GM18526 (cell line): ENCODE data around the gene TMEM120B.
A peak's percentile ranks its signal among the peaks of the same experiment; 100 is the strongest.

ENCODE experiments used
- POLR2A ChIP-seq: IDR thresholded peaks from 3 replicates; pipeline ENCODE4 v1.6.1; 2011; ENCODE audit not compliant: insufficient read length; ENCODE audit errors: extremely low read depth

TMEM120B gene

DNA sequence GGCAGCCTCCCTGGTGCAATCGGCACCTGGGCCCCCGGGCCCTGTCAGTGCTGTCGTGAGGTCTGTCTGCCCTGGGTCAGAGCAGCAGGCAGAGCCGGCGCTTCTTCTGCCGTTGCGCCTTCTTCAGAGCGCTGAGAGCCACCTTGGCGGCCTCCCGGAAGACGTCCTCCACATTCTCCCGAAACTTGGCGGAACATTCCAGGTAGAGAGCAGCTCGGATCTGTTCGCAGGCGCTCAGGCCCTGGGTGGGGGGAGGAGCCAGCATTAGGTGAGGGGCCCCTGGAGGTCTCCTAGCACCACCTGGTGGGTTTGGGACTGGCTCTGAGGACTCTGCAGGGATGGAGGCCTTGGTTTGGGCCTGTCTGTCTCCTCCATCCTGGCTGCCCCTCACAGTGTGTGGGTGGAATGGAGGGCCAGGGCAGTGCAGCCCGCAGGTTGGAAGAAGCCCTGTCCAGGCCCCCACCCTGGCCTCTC lies 66.9 kb downstream of the TMEM120B start:
- TF ChIP-seq POLR2A: no peak

DNA sequence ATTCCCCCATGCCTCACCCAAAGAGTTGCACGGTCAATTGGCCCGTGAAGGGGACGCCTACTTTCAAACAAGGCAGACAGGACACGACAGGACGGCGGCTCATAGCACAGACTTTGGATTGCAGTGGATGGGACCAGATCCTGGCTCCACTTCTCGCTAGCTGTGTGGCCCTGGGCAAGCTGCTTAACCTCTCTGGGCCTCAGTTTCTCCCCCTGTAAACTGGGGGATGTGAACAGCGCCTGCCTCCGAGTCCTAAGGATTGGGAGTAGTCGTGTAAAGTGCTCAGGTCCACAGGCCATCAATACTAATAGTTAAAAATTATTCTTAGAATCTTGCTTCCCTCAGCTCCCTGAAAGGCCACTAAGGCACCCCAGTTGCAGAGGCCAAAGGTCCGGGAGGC lies 67.9 kb downstream of the TMEM120B start:
- no peak for TF ChIP-seq POLR2A

DNA sequence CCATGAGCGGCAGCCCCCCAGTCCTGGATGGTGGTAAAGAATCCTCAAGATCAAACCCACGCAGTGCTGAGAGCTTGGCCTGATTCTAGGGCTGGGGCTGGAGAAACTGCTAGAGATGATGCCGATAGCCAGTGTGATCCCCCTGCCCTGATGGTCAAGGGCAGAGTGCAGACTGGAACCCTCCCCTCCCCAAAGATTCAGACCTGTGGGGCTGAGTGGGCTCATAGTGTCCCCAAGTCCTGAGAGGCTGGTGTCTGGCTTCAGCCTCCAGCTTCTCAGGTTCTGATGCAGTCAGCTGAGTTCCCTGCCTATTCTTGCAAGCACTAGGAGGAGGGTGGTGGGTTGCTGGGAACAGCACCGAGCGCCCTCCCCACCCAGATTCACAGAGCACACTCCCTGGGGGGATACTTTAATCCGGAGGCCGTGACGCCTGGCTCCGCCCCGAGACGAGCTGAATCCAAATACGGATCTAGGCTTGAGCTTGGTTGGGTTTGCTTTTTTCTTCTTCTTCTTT lies 69.0 kb downstream of the TMEM120B start:
- TF ChIP-seq POLR2A: no peak

DNA sequence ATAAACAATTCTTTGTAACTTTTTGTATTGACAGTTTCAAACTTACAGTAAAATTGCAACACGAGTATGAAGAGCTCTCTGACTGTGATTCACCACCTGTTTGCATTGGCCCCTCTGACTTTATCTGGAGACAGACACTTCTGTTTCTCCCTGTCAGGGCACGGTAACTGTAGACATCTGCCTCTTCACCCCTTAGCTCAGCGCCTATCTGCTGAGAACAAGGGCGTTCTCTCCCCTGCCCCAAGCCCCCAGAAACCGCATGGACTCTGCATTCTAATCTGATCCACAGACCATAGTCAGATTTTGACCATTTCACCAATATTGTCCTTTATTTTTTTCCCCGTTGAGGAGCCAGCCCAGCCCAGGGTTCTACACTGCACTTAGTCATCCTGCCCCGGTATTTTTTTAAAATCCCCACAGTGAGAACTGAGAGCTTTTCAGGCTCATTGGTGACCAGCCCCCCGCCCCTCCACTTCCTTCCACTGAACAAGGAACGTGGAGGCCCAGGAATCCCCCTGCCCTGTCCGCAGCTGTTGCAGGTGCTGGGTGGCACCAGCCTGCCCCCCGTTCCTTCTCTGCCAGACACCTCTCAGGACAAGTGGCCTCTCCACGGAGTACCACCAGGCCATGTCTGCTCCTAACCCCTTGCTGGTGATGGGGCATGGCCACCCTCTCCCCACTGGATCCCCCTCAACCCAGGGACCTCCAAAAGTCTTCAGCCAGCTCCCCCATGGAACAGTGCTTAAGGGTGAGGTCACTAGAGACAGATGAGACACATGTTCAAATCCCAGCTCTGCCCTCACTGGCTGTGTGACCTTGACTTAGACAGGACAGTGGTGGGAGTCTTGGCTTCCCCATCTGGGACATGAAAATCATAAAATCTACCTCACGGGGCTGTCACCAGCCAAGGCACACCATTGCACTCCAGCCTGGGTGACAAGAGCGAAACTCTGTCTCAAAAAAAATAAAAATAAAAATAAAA lies 69.7 kb downstream of the TMEM120B start:
- peak; percentile 14 for TF ChIP-seq POLR2A

DNA sequence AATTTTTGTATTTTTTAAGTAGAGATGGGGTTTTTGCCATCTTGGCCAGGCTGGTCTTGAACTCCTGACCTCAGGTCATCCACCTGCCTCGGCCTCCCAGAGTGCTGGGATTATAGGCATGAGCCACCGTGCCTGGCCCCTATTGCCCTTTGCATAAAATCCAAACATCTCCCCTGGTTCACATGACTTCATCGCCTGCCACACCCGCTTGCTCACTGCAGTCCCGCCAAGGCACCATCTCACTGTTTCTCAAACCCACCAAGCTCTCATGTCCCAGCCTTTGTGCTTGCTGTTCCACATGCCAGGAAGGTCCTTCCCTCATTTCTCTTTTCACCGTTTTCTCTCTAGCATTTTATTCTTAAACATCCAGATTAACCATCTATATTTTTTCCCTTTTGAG lies 71.2 kb downstream of the TMEM120B start:
- TF ChIP-seq POLR2A: no peak

DNA sequence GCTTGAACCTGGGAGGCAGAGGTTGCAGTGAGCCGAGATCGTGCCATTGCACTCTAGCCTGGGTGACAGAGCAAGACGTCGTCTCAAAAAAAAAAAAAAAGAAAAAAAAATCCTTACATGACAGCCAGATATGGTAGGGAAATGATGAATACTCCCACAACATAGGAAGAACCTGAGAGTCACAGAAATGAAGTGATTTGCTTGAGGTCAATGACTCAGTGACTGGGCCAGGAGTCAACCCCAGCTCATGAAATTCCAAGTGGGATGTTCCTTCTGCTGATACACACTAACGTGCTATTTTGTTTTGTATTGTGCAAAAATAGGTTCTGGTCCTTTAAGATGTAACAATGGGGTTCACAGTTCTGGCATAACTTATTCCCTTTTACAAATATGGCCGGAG lies 71.9 kb downstream of the TMEM120B start:
- TF ChIP-seq POLR2A: no peak

DNA sequence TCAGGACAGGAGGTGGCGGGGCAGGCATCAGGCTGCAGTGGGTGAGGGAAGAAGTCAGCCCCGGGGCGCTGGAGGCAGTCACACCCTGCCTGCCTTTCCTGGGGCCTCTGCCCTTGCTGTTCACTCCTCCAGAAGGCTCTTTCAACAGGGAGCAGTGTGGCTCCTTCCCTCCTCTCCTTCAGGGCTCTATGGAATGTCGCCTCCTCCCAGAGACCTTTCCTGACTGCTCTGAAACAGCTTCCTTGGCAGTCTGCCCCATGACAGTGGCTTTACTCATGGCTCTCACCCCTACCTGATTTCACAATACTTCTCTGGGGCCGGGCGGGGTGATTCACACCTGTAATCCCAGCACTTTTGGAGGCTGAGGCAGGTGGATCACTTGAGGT lies 73.9 kb downstream of the TMEM120B start:
- TF ChIP-seq POLR2A: no peak

DNA sequence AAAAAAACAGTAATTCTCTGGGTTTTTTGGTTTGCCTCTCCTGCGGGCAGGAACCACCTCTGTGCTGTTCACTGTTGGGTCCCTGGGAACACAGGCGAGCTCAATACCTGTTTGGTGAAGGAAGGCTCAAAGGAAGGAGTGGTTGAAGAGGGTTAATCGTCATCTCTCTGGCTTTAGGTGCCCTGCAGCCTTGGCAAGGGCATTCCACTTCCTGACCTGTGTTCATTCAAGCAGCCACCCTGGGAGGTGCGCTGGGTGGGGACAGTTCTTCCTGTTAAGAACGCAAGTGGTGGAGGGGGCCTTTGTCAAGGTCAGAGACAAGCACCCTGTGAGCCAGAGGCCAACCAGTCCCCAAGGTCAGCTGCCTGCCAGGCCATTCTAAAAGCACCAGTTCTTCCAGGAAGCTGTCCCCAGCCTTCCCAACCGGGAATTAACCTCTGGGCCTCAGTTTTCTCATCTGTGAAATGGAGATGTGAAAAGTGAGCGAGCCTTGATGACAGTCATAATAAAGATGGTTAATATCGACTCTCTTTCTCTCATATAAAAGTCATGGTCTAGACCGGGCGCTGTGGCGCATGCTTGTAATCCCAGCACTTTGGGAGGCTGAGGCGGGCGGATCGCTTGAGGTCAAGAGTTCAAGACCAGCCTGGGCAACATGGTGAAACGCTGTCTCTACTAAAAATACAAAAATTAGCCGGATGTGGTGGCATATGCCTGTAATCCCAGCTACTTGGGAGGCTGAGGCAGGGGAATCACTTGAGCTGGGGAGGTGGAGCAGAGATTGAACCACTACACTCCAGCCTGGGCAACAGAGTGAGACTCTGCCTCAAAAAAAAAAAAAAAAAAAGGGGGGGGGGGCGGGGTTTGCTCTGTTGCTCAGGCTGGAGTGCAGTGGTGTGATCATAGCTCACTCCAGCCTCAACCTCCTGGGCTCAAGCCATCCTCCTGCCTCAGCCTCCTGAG lies 74.8 kb downstream of the TMEM120B start:
- no peak for TF ChIP-seq POLR2A

DNA sequence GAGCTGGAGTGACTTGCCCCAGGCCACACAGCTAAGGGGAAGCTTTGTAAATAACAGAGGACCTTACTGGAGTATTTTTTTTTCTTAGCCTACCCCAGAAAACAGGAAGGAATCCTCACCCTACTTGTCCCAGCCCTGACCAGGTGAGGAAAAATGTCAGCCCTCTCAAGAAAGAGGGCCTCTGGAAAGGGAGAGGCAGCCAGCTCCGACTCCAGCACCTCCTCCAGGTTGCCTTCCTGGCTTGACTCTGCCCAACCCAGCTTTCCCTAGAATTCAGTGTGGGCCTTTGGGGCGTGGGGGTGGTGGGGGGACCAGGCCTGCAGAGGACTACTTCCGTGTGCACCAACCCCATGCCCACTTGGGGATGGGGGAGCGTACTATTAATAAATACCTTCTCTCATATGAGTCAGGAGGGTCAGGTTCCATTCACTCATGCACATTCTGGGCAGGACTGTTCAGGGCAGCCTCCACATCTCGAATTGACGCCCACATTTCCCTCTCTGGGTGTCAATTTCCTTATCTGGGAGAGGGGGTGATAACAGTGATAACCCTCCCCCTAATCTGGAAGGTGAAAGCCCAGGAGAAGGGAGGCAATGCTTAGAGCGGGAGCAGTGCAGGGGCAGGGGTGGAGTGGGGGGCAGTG lies 75.7 kb downstream of the TMEM120B start:
- TF ChIP-seq POLR2A: peak; percentile 2

DNA sequence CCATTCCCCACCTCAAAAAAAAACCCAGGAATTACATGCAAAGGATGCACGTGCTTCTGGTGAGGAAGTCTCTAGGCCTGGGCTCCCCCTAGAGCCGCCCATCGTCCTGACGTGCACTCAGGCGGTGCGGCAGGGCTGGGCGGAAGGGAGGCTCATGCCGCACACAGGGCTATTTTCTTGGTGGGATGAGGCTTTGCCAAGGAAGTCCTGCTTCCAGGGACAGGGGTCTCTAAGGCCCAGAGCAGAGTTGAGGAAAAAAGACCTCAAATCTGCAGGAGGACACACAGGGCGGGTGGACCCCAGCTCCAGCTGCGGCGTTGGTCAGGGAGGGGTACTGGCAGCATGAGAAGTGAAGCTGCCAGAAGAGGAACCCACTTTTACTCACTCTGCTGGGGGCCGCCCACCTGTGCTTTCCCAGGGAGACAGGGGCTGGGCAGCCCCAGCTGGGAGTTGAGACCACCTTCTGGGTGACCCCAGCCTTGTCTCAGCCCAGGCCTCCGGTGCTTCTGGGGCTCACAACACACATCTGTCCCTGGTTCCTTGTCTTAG lies 76.8 kb downstream of the TMEM120B start:
- no peak for TF ChIP-seq POLR2A

DNA sequence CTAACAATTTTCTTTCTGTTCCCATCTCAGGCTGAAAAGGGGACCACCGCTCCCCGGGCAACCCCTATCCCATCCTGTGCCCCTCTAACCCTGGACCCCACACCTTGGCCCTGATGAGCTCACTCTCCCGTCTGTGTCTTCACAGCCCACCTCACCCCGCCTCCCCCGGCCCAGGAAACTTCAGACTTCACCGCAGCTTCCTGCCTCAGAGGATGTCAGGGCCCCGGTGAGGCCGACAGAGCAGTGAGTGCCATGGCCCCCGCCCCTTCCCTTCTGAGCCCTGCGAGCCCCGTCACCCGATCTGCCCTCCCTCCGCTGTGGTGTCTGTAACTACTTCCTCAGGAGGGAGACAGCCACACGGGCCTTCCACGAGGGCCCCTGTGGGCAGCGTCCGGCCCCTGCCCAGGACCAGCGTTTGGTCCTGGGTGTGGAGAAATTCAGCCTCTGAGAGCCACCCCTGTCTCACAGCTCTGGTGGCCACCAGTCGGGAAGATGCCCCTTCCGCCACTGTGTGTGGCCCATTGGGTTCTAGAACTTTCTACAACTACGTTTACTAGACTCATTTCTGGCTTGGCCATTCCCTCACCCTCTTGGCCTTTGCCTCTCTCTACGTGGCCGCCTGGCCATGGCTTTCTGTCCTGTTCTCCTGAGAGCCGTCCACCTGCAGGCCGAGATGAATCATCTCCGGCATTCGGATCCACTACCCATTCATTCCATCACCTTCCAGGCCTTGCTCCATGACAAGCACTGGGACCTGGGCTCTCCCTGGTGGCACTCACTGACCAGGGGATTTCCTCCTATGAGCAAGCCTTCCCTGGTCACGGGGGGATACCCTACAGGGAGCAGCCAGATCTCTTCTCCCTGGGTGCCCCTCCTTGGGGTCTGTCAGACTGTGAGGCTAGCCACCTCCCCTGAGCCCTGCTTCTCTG lies 77.5 kb downstream of the TMEM120B start:
- TF ChIP-seq POLR2A: peak; percentile 68

DNA sequence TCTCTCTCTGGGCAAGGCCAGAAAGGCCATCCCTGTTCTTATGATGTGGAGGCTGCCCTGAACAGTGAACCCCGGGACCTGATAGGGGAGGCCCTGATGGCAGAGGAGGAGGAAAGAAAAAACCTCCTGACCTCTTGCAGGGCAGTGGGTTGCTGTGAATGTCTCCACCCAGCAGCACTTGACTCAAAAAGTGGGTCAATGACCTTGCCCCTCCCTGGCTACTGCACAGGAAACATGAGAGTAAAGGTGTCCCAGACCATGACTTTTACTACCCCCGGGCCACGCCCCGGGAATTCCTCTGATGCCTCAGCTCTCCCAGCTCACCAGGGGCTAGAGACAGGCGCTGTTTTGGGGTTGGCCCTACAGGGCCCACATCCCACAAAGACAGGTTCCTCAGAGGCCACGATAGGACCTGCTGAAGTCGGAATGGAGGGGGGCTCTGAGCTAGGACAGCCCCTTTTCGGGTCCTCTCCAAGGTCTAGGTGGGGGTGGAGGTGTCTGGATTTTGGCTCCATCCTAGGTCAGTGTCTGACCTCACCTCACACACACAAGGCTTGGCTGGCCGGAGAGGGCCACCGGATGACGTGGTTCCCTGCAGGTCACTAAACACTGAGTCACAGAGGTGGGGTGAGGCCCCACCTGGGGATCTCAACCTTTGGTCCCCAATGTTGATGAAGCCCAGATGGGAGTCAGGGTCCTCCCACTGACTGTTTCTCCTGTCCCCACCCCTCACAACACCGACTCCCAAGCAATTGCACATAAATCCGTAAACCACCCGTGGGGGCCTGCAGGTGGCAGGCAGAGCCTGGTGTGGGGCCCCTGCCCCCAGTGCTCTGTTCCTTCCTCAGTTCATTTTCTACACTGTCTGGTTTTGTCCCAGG lies 79.4 kb downstream of the TMEM120B start:
- TF ChIP-seq POLR2A: no peak

DNA sequence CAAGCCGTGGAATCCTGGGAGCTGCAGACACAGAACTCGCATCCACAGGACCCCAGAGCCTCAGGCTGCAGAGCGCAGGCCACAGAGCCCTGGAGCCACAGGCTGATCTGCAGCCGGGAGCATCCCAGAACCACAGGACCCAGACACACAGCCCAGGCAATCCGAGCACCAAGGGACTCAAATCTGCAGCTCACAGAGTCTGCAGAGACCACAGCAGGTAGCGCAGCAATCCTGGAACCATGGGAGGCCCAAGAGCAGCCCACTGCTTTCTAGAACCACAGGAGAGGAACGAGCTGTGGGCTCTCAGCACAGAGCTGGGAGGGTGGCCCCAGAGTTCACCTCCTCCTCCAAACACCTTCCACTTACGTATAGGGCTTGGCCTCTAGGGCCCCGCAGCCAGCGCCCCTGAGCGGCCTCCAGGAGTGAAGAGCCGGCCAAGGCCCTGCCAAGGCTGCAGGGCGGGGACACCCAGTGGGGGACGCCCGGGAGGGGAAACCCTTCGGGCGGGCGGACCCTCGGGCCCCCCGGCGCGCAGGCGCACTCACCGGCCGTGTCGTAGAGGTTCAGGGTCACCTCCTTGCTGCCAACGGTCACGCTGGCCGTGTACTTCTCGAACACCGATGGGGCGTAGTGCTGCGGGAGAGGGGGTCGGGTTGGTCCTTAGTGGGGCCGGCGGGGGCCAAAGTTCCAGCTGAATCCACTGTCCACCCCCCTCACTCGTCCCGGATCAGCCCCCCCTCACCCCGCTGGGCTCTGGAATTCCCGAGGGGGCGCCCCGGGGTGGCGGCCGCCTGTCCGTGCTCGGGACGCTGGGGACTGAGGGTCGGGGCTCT lies 80.3 kb downstream of the TMEM120B start:
- TF ChIP-seq POLR2A: peak; percentile 34
